ENCODE measurements around the gene PNMA8C.

DNA sequence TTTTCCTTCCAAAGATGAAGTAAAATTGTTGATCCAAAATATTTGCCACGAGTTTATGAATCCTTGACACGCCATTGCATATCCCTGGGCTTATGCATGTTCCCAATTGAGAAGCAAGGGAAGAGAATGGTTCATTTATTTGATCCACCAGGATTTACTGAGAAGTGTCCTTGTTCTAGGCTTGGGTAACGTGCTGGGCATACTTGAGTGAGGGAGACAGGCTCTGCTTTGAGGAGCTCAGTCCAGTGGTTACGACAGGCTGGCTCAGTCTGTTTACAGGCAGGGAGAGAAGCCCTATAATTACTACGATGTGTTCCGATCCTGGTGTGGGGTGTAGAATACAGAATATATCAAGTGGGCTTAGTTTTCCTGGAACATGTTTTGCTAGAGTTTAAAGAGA is 6.3 kb upstream of the PNMA8C start:
- TF ChIP-seq, protein P1, sequence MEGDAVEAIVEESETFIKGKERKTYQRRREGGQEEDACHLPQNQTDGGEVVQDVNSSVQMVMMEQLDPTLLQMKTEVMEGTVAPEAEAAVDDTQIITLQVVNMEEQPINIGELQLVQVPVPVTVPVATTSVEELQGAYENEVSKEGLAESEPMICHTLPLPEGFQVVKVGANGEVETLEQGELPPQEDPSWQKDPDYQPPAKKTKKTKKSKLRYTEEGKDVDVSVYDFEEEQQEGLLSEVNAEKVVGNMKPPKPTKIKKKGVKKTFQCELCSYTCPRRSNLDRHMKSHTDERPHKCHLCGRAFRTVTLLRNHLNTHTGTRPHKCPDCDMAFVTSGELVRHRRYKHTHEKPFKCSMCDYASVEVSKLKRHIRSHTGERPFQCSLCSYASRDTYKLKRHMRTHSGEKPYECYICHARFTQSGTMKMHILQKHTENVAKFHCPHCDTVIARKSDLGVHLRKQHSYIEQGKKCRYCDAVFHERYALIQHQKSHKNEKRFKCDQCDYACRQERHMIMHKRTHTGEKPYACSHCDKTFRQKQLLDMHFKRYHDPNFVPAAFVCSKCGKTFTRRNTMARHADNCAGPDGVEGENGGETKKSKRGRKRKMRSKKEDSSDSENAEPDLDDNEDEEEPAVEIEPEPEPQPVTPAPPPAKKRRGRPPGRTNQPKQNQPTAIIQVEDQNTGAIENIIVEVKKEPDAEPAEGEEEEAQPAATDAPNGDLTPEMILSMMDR (IDR thresholded peaks at IDR 0.05; ENCODE audit: insufficient read depth, low read depth, low read length) = no peak
- TF ChIP-seq EZH2 (IDR thresholded peaks at IDR 0.05; ENCODE audit: insufficient read depth, low read length) = no peak

Measured in astrocyte (in vitro differentiated cells and primary cell).